Glutamatergic neuron (in vitro differentiated cells): ENCODE results near the gene TMX1. TPM values are rescaled to one million over a fixed set of nuclear protein-coding genes. Genes with fewer than 3 reads are reported as not detected.

Source experiments
- DNase-seq: peaks from one replicate; pipeline ENCODE4 v3.0.0; 2022
- H3K27ac Mint-ChIP-seq: one replicate; pipeline ENCODE4 v1.8.0; 2020; ENCODE audit warnings: mild to moderate bottlenecking, mixed read lengths, inconsistent platforms; ENCODE audit not compliant: unreplicated experiment
- H3K27me3 Mint-ChIP-seq: one replicate; pipeline ENCODE4 v1.8.0; 2020; ENCODE audit warnings: mild to moderate bottlenecking, moderate library complexity, mixed read lengths, inconsistent platforms; ENCODE audit not compliant: unreplicated experiment
- H3K36me3 Mint-ChIP-seq: one replicate; pipeline ENCODE4 v1.8.0; 2020; ENCODE audit warnings: mild to moderate bottlenecking, mixed read lengths, inconsistent platforms; ENCODE audit not compliant: unreplicated experiment
- H3K4me1 Mint-ChIP-seq: one replicate; pipeline ENCODE4 v1.8.0; 2020; ENCODE audit warnings: mild to moderate bottlenecking, low read depth, mixed read lengths, inconsistent platforms; ENCODE audit not compliant: unreplicated experiment
- H3K4me3 Mint-ChIP-seq: one replicate; pipeline ENCODE4 v1.8.0; 2020; ENCODE audit warnings: mild to moderate bottlenecking, mixed read lengths, inconsistent platforms; ENCODE audit not compliant: unreplicated experiment
- H3K9me3 Mint-ChIP-seq: one replicate; pipeline ENCODE4 v1.8.0; 2020; ENCODE audit warnings: mild to moderate bottlenecking, moderate library complexity, mixed read lengths, inconsistent platforms; ENCODE audit not compliant: unreplicated experiment
- CTCF ChIP-seq: fragments of 200-600 bp; sonication (generic); IDR thresholded peaks from one replicate; pipeline ENCODE4 v1.5.0; 2021; ENCODE audit not compliant: partially characterized antibody, unreplicated experiment
- total RNA-seq: library from RNA; stranded (reverse); fragmentation: NEBNext Ultra II Directional; extraction: Animal tissue kit (Norgen Biotek cat#: 25700); gene quantifications from one replicate; pipeline ENCODE4 v1.2.1, GENCODE V29; 2021; ENCODE audit not compliant: unreplicated experiment

The TMX1 gene
- total RNA-seq, 1 donor from 2014 or later = 39.1 TPM

- Mint-ChIP-seq H3K4me1 (peaks cover 35% of the 10 kb centered on the region), H3K36me3 (peaks cover 16% of the 10 kb centered on the region), H3K27me3 (peaks cover 3% of the 10 kb centered on the region), H3K27ac (peak overlapping the region; percentile 7), H3K9me3 (peaks cover 3% of the 10 kb centered on the region), H3K4me3 (no peak overlapping the region)
- no peak for TF ChIP-seq CTCF
- no peak for DNase-seq
Observed at GRCh38 chr14:51294951-51295525, 55.0 kb downstream of the TMX1 start.

GRCh38 chr14:51295646-51296263 is 55.7 kb downstream of the TMX1 start:
- Mint-ChIP-seq H3K27me3 (peaks cover 3% of the 10 kb centered on the region), H3K4me1 (peaks cover 34% of the 10 kb centered on the region), H3K4me3 (no peak overlapping the region), H3K9me3 (peaks cover 3% of the 10 kb centered on the region), H3K36me3 (peaks cover 14% of the 10 kb centered on the region), H3K27ac (no peak overlapping the region)
- TF ChIP-seq CTCF = no peak
- DNase-seq = no peak

GRCh38 chr14:51297066-51297465 is 57.0 kb downstream of the TMX1 start:
- H3K4me3 Mint-ChIP-seq = no peak overlapping the region

GRCh38 chr14:51298895-51299294 is 58.8 kb downstream of the TMX1 start:
- H3K36me3 Mint-ChIP-seq = peaks cover 6% of the 10 kb centered on the region
- no peak overlapping the region for H3K4me3 Mint-ChIP-seq
- H3K27me3 Mint-ChIP-seq = peaks cover 3% of the 10 kb centered on the region
- DNase-seq = no peak
- H3K27ac Mint-ChIP-seq = no peak overlapping the region
- peaks cover 20% of the 10 kb centered on the region for H3K4me1 Mint-ChIP-seq
- TF ChIP-seq CTCF = no peak
- peaks cover 3% of the 10 kb centered on the region for H3K9me3 Mint-ChIP-seq

More at GRCh38 chr14:51297066-51297465, 57.0 kb downstream of the TMX1 start:
- Mint-ChIP-seq H3K9me3 (peaks cover 3% of the 10 kb centered on the region), H3K27me3 (peaks cover 3% of the 10 kb centered on the region), H3K36me3 (peaks cover 6% of the 10 kb centered on the region), H3K27ac (no peak overlapping the region), H3K4me1 (peaks cover 24% of the 10 kb centered on the region)
- DNase-seq = no peak
- no peak for TF ChIP-seq CTCF

GRCh38 chr14:51302295-51303030 is 62.4 kb downstream of the TMX1 start:
- H3K27ac Mint-ChIP-seq = no peak overlapping the region
- H3K9me3 Mint-ChIP-seq = peaks cover 3% of the 10 kb centered on the region
- no peak for DNase-seq
- TF ChIP-seq CTCF = no peak
- H3K27me3 Mint-ChIP-seq = peaks cover 3% of the 10 kb centered on the region
- H3K4me1 Mint-ChIP-seq = peaks cover 2% of the 10 kb centered on the region
- no peak overlapping the region for H3K4me3 Mint-ChIP-seq
- H3K36me3 Mint-ChIP-seq = peaks cover 6% of the 10 kb centered on the region
